ENCODE data around the gene KDM8.

GRCh38 chr16:27234171-27234570, 30.8 kb downstream of the KDM8 start:
- TF ChIP-seq CTCF (conservative IDR thresholded peaks at IDR 0.05; ENCODE audit: low read depth, low read length) (no peak), EZH2phosphoT487 (IDR thresholded peaks at IDR 0.05; ENCODE audit: borderline replicate concordance, low read length) (no peak), EZH2 (IDR thresholded peaks at IDR 0.05; ENCODE audit: low read length, unreplicated experiment) (no peak)
